GM20431 (cell line): Measurements from ENCODE around the gene APOBEC3B.
"Not testable (repeated sequence)": the region's sequence is repeated elsewhere in the genome, so short reads cannot be mapped to it uniquely, and the experiment has no call there.

Experiments used
- in situ Hi-C: fragments of 300-500 bp; cut with MseI, MboI; formaldehyde crosslinking; loops from one replicate; pipeline ENCODE4 v1.15.0; 2020; ENCODE audit warnings: low sequenced_read_pairs; ENCODE audit not compliant: unreplicated experiment

The APOBEC3B gene

GRCh38 chr22:38950527-38951295, 31.4 kb upstream of the APOBEC3B start:
- in situ Hi-C loops = no loop called here

DNA sequence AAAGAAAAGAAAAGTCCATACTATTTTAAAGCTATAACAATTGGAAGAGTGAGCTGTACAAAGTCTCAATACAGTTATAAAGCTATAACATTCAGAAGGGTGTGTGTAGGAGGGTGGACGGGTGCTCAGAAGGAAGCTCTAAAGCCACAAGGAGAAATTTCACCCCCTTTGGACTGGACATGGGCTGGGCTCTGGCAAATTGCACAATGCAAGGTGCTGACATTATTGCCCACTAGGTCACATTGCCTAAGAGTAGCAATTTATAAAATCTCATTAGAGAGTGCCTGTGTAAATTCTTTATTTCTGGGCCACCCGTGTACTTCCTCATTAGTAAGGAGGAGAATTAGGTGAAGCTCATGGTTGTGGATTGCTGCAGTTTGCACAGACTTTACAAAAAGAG, 30.4 kb upstream of the APOBEC3B start:
- in situ Hi-C loops = no loop called here

GRCh38 chr22:38952281-38952993, 29.7 kb upstream of the APOBEC3B start:
- in situ Hi-C loops = no loop called here

DNA sequence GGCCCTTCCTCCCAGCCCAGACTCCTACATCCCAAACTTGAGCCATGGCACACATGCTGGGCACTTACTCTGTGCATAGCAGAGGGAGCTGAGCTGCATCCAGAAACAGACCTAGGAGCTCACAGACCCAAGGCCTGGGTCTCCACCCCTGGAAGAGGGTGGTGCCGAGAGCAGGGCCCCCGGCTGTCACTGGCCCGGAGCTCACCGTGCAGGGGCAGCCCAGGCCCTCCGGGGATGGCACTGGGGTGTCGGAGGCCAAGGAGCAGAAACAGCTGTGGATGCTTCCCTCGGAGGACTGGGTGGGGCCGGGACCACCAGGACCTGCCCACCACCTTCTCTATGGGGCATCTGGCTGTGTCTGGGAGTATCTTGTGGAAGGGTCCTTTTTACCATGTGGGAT, 29.1 kb upstream of the APOBEC3B start:
- in situ Hi-C loops = no loop called here

DNA sequence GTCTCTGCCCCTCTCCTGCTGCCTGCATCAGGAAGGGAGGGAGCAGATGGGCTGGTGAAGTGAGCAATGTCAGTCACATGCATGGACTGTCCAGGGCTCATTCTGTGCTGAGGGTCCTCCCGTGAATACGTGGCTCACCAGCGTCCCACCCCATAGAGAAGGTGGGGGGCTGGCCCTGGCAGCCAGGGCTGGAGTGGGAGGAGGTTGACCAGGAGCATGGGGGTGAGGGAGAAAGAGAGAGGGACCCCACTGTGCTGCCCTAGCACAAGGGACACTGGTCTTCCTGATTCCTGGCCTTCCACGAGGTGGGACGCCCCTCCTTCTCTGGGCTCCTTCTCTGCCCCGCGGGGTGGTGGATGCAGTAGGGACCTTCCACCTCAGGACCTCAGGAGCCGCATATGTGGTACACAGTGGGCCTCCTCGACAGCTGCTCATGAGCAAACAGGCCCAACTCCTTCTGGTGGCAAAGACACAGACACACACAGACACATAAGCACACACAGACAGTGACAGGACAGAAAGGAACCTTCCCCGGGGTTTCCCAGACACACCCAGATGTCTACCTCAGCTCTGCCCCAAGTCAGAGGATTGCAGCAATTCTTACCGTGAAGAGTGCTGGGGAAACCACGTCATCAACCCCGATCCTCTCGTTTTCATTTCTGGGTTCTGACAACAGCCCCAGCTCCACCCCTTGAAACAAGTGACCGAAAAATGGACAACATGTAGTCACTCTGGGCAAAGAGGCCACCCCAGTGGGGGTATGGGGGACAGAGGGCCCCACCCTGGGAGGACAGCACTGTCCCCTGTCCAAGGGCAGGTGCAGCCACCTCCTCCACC, 28.4 kb upstream of the APOBEC3B start:
- in situ Hi-C loops = no loop called here

GRCh38 chr22:38954414-38955043, 27.6 kb upstream of the APOBEC3B start:
- in situ Hi-C loops = no loop called here

GRCh38 chr22:38955250-38955905, 26.8 kb upstream of the APOBEC3B start:
- in situ Hi-C loops = no loop called here

GRCh38 chr22:38955926-38956325, 26.2 kb upstream of the APOBEC3B start:
- in situ Hi-C loops = no loop called here

GRCh38 chr22:38956551-38956950, 25.6 kb upstream of the APOBEC3B start:
- in situ Hi-C loops = no loop called here

GRCh38 chr22:38957046-38957770, 24.9 kb upstream of the APOBEC3B start, which contains the start of gene APOBEC3A:
Gene APOBEC3A, plus strand, starts transcription at chr22:38957609. Its CDS starts 83 bp downstream, at chr22:38957692.
- in situ Hi-C loops = no loop called here

GRCh38 chr22:38957808-38958650, 24.1 kb upstream of the APOBEC3B start:
- in situ Hi-C loops = no loop called here

DNA sequence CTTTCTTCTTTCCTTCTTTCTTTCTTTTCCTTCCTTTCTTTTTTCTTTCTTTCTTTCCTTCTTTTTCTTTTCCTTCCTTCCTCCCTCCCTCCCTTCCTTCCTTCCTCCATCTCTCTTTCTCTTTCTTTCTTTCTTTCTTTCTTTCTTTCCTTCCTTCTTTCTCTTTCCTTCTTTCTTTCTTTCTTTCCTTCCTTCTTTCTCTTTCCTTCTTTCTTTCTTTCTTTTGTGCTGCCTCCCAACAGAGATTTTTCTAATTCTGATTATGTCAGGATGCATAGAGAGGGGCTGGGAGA, 23.6 kb upstream of the APOBEC3B start:
- in situ Hi-C loops = not testable (repeated sequence)

DNA sequence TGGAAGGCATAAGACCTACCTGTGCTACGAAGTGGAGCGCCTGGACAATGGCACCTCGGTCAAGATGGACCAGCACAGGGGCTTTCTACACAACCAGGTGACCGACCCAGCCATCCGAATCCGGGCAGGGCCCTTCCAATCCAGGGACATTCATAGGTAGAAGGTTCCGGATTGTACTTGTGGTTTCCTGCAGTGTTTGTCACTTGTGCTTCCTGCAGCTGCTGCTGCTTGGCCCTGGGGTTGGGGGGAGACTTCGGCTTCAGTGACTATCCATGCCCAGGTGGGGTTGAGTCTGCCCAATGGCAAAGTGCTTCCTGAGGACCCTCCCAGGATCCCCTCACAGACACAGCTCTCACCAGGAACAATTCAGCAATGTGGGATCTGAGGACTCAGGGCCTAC, 22.6 kb upstream of the APOBEC3B start:
- in situ Hi-C loops = no loop called here

GRCh38 chr22:38960673-38961072, 21.5 kb upstream of the APOBEC3B start:
- in situ Hi-C loops = not testable (repeated sequence)

DNA sequence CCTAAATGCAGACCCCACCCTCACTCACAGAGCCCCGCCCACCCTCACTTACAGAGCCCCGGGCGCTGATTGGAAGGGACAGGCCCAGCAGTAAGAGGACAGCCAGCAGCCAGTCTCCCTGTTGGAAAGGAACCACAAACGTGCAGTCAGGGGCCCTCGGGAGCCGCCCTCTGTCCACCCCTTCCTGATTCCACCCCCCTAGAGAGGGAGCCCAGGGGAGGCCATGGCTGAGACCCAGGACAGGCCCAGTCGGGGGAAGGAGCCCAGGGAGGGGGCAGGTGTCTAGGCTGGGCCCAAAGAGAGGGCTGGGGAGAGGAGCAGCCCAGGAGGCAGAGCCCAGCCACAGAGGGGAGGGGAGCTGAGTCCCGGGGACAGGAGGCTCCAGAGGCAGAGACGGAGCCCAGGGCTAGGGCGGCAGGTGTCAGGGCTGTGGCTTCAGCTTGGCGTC, 18.8 kb upstream of the APOBEC3B start:
- in situ Hi-C loops = not testable (repeated sequence)

GRCh38 chr22:38963872-38964271, 18.3 kb upstream of the APOBEC3B start:
- in situ Hi-C loops = no loop called here

DNA sequence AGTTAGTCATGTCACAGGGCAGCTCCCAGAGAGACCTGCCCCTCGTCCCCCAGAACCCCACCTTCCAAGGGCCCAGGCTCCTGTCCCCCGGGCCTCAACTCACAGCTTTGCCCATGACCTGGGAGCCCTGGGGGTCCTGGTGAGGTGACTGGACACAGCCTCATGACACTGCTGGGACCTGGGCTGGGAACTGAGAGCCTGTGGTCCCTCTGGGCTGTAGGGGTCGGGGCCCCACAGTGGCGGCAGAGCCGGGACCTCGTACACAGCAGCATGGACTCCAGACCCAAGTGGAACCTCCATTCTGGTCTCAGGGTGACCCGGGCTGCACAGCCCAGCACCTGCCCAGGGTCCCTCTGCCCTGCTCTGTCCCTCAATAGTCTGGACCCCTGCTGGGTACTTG, 17.8 kb upstream of the APOBEC3B start:
- in situ Hi-C loops = no loop called here

DNA sequence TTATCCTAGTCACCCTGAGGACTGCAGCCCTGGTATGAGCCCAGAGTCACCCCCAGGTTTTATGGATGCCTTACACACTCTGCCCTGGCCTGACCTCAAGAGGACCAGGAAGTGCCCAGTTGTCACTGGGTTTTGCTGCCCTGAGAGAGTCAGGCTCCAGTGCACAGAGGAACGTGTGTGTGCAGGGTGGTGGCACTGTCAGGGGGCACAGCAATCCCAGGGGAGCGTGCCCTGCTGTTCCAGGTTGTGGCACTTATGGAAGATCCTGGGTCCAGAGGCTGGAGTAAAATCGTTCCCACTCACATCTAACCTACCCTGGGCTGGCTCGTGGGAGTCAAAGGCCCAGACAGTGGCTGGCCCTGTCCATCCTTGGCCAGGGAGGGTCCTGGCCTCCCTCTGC, 17.2 kb upstream of the APOBEC3B start:
- in situ Hi-C loops = no loop called here
